ENCODE data around the gene SRGAP3.

DNA sequence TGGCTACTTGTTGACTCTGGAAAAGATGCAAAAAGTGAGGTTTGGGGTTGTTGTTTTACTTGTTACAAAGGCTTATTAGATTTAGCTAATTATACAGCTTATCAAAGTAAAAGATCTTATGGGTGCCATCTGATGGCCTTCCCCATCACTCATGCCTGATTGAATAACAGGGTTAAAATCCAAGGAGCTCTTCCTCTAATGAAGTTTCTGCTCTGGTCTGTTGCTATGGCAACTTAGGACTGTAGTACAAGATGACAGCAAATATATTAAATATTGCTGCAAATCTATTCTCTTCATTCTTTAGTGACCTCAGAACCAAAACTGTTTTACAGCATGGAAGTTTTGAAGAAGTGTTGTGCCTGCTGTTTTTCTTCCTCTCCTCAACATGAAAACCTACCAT lies 45.6 kb upstream of the SRGAP3 start:
- TF ChIP-seq, protein P1, sequence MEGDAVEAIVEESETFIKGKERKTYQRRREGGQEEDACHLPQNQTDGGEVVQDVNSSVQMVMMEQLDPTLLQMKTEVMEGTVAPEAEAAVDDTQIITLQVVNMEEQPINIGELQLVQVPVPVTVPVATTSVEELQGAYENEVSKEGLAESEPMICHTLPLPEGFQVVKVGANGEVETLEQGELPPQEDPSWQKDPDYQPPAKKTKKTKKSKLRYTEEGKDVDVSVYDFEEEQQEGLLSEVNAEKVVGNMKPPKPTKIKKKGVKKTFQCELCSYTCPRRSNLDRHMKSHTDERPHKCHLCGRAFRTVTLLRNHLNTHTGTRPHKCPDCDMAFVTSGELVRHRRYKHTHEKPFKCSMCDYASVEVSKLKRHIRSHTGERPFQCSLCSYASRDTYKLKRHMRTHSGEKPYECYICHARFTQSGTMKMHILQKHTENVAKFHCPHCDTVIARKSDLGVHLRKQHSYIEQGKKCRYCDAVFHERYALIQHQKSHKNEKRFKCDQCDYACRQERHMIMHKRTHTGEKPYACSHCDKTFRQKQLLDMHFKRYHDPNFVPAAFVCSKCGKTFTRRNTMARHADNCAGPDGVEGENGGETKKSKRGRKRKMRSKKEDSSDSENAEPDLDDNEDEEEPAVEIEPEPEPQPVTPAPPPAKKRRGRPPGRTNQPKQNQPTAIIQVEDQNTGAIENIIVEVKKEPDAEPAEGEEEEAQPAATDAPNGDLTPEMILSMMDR (conservative IDR thresholded peaks at IDR 0.05; ENCODE audit: low read length): no peak
- TF ChIP-seq EZH2phosphoT487 (IDR thresholded peaks at IDR 0.05; ENCODE audit: borderline replicate concordance): no peak

Measured in Loucy (cell line).